IPS-NIHi11 (cell line): Measurements from ENCODE around the gene SLC44A1.

Experiments used
- DNase-seq: peaks from one replicate; pipeline ENCODE4 v3.0.0; 2012; ENCODE audit warnings: mixed read lengths, low spot score

The SLC44A1 gene

GRCh38 chr9:105392531-105392930 is 148.1 kb downstream of the SLC44A1 start:
- no peak for DNase-seq

- no peak for DNase-seq
Measured at GRCh38 chr9:105393576-105394344, 149.3 kb downstream of the SLC44A1 start.

DNA sequence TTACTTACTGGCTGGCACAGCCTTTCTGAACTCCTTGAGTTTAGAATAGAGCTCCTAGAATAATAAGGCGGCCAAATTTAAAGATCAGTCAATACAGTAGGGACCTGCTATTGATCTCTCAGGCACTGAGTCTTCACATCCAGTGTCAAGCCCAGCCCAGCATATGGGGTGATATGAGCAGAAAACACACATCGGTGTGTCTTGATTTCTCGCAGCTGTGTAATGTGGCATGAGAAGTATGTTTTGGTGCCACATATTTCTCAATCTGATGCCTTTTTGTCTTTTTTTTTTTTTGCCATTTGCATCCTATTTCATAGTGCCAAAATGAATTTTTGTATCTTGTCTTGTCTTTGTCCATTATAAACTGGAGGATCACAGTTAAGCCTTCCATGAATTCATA is 152.0 kb downstream of the SLC44A1 start:
- no peak for DNase-seq

DNA sequence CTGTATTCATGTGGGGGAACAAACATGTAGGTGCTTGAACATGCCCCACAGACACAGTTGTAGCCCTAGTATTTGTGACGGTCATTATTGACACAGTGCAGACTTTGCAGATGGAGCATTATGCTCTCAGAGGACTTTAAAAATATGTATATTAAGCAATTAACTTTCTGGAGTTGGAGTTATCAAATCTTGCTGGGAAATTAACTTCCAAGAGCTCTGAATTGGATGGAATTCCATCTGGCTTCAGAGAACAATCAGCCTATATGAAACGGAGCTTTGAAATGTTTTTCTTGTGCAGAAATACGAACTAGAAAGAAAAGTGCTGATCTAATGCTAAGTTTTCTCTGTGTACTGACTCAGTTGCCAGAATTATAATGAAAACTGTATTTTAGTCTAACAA is 152.4 kb downstream of the SLC44A1 start:
- no peak for DNase-seq

DNA sequence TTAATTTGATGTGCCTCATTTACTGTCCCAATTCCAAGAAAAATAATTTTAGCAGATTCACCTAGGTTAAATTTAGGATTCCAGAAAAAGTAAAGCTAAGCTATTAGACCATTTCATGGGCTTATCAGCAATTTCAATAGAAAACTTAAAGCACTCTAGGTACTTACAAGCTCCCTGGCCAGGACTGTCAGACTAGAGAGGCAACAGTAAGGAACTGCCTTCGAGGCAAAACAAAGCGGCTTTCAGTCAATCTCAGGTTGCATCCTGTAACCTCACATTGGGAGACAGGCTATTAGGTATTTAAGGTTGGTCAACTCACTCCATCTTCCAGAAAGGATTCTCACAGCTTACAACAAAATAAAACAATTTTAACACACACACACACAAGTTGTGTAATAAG is 154.7 kb downstream of the SLC44A1 start:
- DNase-seq: peak; percentile 37

GRCh38 chr9:105401651-105402050 is 157.2 kb downstream of the SLC44A1 start:
- peak; percentile 23 for DNase-seq

- peak; percentile 46 for DNase-seq
Measured at GRCh38 chr9:105403552-105404248, 159.2 kb downstream of the SLC44A1 start.

- no peak for DNase-seq
Measured at GRCh38 chr9:105405514-105406131, 161.2 kb downstream of the SLC44A1 start.

- DNase-seq: no peak
Measured at GRCh38 chr9:105406369-105406768, 161.9 kb downstream of the SLC44A1 start.

GRCh38 chr9:105413525-105413924 is 169.1 kb downstream of the SLC44A1 start:
- DNase-seq: peak; percentile 43

DNA sequence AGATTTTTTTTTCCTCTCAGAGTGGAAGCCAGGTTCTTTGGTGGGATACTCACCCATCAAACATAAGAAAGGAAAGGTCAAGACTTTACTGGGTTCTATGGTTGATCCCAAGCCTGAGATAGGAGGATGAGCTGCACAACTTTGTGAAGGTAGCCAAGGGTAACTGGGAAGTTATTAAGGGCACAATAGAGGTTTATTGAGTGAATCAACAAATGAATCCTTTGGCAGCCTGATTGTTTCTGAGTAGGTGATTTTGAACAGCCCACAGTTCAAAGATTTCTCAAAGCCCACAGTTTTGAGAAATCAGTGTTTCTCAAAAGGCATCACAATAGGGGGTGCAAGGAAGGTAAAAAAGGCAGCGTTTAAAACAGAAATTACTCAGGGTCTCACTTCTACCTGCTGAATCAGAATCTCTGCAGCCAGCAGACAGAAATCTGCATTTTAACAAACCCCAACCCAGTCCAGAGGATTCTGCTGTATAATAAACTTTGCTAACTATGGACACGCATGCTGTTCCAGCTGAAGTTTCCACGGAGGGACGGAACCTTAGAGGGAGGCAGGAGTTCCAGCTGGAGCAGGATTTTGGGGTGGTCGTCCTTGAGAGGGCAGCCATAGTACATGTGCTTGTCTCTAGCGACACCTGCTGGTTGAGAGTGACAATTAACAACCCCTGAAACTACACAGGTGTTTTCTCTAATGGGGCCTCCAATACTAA is 170.7 kb downstream of the SLC44A1 start:
- peak; percentile 78 for DNase-seq

DNA sequence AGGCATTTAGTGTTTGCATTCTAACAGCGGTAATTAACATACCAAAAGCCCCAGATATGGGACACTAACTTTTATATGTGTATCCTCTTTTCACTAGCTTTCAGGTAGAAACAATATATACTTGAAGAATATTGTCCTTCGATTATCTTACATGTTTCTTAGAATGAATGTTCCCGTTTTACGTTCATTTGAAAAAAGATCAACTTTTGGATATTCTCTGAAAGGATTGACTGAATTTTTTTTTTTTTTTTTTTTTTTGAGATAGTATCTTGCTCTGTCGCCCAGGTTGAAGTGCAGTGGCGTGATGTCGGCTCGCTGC is 171.2 kb downstream of the SLC44A1 start:
- no peak for DNase-seq

DNA sequence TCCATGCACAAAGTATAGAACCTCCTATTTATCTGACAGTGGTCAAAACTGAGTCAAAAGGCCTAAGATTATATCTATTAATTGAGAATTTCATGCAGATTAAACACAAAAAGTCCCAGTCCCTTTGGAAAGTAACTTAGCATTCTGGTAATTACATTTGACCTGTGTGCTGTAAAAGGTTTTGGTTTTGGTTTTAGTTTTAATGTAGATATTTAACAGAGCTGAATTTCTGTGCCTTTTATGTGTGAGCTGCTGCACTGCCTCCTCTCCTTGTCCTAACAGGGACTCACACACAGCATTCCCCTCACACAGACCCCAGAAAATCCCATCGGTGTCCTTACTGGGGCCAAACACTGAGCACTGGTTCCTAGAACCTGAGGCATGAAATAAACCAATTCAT is 172.4 kb downstream of the SLC44A1 start:
- DNase-seq: no peak

DNA sequence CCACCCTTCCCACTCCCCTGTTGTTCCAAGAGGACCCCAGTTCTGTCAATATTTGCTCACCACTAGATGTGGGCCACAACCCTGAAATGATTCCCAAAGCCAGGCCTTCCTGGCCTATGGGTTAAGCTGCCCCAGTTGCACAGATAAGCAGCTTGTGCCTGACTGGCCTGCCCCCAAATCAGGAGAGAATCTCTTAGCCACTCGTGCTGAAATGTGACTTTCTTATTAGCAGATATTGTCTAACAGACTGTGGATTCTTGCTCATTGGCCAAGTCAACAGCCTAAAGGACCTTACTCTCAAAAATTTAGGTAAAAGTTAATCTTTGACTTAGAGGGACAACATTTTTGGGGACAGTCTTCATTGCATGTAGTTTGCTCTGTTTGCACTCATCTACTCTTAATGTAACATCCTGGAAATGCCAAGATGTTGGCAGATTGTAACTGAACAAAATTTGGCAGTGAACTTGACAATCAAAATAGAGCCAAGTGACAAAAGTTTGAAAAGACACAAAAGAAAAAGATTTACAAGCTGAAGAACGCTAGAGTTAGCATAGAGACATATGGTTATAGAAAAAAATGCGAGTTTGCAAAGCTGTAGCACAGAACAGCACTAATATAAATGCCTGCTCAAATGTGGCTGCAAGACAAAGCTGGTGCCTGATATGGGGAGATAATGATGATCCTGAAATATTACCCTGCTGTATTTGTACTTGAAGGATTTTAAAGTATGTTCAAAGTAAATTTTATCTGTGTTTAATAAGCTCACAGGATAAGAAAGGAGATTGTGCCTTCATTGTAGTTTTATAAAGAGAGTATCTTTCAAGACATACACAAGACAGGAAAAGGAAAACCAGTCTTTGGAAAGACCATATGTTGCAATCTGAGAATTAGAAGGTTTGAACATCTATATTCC is 174.4 kb downstream of the SLC44A1 start:
- DNase-seq: no peak

- DNase-seq: no peak
Measured at GRCh38 chr9:105419816-105420597, 175.6 kb downstream of the SLC44A1 start.

- no peak for DNase-seq
Measured at GRCh38 chr9:105421154-105421553, 176.7 kb downstream of the SLC44A1 start.

DNA sequence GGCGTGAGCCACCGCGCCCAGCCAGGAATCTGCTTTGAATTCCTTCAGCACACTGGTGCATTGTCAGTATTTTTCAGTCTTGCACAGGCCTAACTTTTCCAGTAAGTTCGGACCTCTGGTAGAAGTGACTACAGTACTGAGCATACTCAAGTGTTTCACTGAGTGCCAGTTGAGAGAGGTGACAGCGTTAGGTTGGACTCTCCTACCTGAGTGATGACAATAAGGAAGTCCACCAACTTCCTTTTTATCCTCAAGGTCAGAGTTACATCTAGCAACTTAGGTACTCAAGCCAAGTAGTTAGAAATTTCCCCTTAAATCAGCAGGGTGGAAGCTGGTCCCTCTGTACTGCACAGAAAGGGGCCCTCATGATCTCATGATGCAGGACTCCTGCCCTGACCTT is 177.4 kb downstream of the SLC44A1 start:
- no peak for DNase-seq

- no peak for DNase-seq
Measured at GRCh38 chr9:105425816-105426433, 181.5 kb downstream of the SLC44A1 start.

GRCh38 chr9:105426657-105427056 is 182.2 kb downstream of the SLC44A1 start:
- no peak for DNase-seq
